ENCODE measurements around the gene TNFRSF8.

TNFRSF8 gene

DNA sequence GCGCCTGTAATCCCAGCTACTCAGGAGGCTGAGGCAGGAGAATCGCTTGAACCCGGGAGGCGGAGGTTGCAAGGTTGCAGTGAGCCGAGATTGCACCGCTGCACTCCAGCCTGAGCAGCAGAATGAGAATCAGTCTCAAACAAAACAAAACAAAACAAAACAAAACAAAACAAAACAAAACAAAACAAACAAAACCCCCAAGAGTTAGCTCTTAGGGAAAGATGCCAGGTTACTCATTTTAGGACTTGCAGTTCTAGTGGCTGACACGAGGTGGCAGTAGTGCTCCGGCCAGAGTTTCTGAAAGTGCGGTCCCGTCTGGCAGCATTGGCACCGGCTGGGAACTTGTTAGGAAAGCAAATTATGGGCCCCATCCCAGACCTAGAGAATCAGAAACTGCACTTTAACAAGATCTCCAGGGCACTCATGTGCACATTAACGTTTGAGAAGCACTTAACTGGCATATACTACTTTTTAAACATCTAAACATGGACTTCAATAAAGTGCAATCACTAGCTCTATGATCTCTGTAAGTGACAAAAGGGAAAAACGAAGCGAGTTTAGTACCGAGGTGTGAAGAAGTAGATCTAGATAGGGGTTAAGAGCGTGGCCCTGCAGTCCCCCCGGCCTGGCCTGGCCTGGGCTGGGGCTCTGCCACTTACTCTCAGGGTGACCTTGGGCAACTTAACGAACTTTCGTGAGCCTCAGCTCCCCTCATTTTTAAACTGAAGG lies 61.8 kb downstream of the TNFRSF8 start:
- DNase-seq = peak; percentile 81
- Mint-ChIP-seq H3K27me3 (peaks cover 2% of the 10 kb centered on the region), H3K4me1 (peaks cover 66% of the 10 kb centered on the region), H3K36me3 (ENCODE audit: low read depth) (no peaks in the 10 kb centered on the region), H3K9me3 (peaks cover 4% of the 10 kb centered on the region), H3K27ac (peak overlapping the region; percentile 68), H3K4me3 (no peak overlapping the region)
- ATAC-seq = no peak

DNA sequence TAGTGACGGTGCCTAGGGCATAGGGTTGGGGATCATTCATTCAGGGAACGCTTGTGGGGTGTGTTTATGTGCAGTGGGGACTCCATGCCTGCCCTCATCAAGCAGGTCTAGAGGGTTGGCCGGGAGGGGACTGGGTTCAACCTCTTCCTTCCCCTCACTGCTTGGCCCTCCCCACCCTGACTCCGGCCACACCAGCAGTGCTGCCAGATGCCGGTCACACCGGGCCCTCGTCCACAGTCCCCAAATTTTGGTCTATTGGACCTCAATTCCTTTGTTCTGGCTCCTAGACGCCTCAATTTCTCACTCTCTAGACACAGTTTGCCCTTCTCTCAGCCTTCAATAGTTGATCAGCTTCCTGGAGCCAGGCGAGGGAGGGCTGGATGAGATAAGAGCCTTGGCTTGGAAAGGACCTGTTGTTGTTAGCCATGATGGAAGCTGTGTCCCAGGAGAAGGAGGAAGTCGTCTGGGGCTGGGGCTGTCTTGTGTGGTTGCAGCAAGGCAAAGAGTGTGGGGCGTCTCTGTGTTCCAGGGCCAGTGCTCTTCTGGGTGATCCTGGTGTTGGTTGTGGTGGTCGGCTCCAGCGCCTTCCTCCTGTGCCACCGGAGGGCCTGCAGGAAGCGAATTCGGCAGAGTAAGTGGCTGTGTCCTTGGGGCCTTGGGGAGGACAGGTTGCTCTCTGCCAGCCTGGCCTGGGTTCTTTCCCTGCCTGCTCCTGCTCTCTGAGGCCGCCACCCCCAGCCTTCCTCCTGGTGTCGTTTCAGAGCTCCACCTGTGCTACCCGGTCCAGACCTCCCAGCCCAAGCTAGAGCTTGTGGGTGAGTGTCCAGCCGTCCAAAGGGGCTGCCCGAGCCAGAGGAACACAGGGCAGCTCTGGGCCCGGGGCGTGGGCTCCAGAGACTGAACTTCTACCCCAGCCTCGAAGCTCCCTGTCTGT lies 62.6 kb downstream of the TNFRSF8 start:
- Mint-ChIP-seq H3K27me3 (peaks cover 2% of the 10 kb centered on the region), H3K36me3 (ENCODE audit: low read depth) (no peaks in the 10 kb centered on the region), H3K4me3 (no peak overlapping the region), H3K27ac (peak overlapping the region; percentile 93), H3K4me1 (peaks cover 64% of the 10 kb centered on the region), H3K9me3 (no peaks in the 10 kb centered on the region)
- DNase-seq = no peak
- no peak for ATAC-seq

DNA sequence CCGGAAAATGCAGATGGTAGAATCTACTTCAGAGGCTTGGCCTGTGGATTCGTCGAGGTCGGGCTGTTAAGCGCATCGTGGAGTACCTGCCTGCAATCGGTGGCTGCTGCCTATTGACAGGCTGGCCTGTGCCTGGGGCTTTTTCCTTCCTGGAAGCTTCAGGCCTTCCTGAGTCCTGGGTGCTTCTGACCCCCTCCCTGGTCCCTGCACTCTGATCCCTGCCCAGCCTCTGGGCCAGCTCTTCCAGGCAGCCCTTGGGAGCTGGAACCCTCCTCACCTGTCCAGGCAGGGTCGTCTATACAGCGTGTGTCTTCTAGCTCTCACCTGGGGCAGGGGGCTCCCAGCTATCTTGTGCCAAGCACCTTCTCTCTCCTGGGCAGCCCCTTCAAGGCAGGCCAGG lies 63.7 kb downstream of the TNFRSF8 start:
- Mint-ChIP-seq H3K4me1 (peaks cover 53% of the 10 kb centered on the region), H3K9me3 (no peaks in the 10 kb centered on the region), H3K36me3 (ENCODE audit: low read depth) (no peaks in the 10 kb centered on the region), H3K27ac (peak overlapping the region; percentile 93), H3K27me3 (peaks cover 2% of the 10 kb centered on the region), H3K4me3 (no peak overlapping the region)
- DNase-seq = no peak
- no peak for ATAC-seq

DNA sequence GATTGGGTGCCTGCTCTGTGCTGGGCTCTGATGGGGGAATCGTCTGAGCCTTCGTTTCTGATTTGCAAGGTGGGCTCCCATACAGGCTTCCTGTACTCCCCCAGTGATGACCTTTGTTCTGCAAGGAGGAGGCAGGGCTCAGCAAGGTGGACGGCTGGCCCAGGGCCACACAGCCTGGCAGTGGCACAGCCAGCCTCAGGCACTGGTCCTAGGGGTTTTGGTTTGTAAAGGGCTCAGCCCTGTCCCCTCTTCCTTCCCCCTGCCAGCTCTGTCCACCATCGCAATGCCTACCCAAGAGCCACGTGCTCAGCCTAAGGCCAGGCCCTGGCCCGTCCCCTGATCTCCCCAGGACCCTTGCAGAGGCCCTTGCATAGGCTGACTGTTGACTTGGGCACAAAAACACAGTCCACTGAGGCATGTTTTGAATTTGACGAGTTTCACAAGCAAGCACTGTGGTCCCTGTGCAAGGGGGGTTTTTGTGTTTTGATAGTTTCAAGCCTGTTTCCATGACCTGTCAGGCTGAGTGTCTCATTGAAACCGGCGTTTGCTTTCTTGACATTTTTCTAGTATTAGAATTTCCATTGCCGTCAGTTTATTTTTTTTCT lies 64.2 kb downstream of the TNFRSF8 start:
- no peaks in the 10 kb centered on the region for H3K36me3 Mint-ChIP-seq (ENCODE audit: low read depth)
- H3K27me3 Mint-ChIP-seq = peaks cover 2% of the 10 kb centered on the region
- peak; percentile 52 for DNase-seq
- H3K4me3 Mint-ChIP-seq = peak overlapping the region; percentile 59
- peaks cover 57% of the 10 kb centered on the region for H3K4me1 Mint-ChIP-seq
- no peaks in the 10 kb centered on the region for H3K9me3 Mint-ChIP-seq
- peak overlapping the region; percentile 93 for H3K27ac Mint-ChIP-seq
- peak; percentile 90 for ATAC-seq

DNA sequence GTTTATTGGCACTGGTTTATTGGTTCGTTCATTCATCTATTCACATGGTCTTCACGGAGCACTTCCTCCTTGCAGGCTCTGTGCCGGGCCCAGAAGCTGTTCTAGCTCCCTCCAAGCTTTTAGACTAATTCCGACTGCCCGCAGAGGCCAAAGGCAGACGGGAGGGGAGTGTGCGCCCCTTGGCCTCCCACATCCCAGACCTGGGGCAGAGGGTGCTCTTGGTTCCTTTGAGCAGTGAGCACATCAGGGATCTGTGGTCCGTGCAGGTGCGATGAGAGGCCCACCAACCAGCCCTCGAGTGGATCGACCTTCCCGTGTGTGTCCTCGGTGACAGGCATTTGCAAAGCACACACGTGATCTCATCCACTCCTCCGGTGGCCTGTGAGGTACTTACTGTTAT lies 65.0 kb downstream of the TNFRSF8 start:
- Mint-ChIP-seq H3K4me1 (peaks cover 65% of the 10 kb centered on the region), H3K9me3 (no peaks in the 10 kb centered on the region), H3K27ac (peak overlapping the region; percentile 93), H3K27me3 (no peaks in the 10 kb centered on the region), H3K36me3 (ENCODE audit: low read depth) (no peaks in the 10 kb centered on the region), H3K4me3 (peak overlapping the region; percentile 59)
- no peak for ATAC-seq
- DNase-seq = no peak

DNA sequence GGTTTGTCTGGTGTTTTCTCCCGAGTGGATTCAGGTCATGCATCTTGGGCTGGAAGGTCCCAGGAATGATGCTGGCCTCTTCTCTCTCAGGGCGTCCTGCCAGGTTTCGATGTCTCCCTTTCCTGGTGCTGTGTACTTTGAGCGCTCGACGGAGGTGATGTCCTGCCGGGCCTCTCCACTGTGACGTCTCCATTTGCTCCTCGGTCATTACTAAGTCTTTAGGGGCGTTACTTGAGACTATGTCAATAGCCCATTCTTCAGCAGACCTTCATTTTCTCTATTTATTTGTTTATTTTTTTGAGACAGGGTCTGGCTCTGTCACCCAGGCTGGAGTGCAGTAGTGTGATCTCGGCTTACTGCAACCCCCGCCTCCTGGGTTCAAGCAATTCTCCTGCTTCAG lies 66.5 kb downstream of the TNFRSF8 start:
- Mint-ChIP-seq H3K27me3 (no peaks in the 10 kb centered on the region), H3K27ac (peak overlapping the region; percentile 10), H3K4me3 (no peak overlapping the region), H3K9me3 (no peaks in the 10 kb centered on the region), H3K4me1 (peaks cover 75% of the 10 kb centered on the region), H3K36me3 (ENCODE audit: low read depth) (no peaks in the 10 kb centered on the region)
- DNase-seq = no peak
- ATAC-seq = no peak

DNA sequence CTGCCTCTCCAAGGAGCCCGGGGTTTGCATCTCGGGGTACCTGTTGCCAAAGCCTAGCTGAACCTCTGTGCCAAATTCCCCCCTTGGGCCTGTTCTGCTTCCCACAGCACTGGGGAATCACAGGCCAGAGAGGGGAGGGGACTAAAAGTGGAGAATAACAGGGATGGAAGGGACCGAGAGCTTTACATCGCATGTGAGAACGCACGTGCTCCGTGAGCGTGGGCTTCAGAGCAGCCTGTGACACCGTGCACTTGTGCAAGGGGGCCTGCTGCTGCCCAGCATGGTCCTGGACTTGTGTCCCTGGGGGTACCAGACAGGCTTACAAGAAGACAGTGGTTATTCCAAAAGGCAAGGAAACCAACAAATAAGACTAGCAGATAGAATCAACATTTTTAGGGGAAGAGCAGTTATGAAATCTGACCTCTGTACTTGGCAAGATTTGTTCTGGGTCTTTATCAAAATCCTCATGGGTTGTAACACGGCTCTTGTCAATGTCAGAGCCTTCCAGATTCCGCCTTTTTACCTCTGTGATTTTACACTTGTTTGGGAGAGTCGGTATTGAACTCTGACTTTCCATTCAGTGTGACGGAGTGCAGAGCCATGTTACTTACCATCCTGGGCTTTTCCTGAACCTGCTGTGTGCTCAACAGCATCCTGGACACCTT lies 67.5 kb downstream of the TNFRSF8 start:
- Mint-ChIP-seq H3K27ac (no peak overlapping the region), H3K27me3 (no peaks in the 10 kb centered on the region), H3K4me3 (no peak overlapping the region), H3K9me3 (no peaks in the 10 kb centered on the region), H3K36me3 (ENCODE audit: low read depth) (no peaks in the 10 kb centered on the region), H3K4me1 (peaks cover 66% of the 10 kb centered on the region)
- no peak for DNase-seq
- ATAC-seq = no peak

DNA sequence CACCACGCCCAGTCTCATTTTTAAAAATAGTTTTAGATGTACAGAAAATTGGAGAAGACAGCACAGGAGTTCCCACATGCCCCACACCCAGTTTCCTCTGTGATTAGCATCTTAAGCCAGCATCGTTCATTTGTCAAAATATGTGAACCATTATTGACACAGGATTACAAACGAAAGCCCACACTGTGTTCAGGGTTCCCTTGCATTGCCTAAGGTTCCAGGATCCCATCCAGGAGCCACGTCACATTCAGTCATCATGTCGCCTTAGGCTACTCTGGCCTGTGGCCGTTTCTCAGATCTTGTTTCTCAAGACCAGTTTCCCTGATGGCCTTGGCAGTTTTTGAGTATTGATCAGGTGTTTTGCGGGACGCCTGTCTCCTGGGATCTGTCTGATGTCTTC lies 69.0 kb downstream of the TNFRSF8 start:
- DNase-seq (no peak), ATAC-seq (no peak)
- peak overlapping the region; percentile 82 for H3K27ac Mint-ChIP-seq
- H3K9me3 Mint-ChIP-seq = no peaks in the 10 kb centered on the region
- no peaks in the 10 kb centered on the region for H3K27me3 Mint-ChIP-seq
- H3K4me1 Mint-ChIP-seq = peaks cover 51% of the 10 kb centered on the region
- H3K36me3 Mint-ChIP-seq (ENCODE audit: low read depth) = no peaks in the 10 kb centered on the region
- H3K4me3 Mint-ChIP-seq = no peak overlapping the region

DNA sequence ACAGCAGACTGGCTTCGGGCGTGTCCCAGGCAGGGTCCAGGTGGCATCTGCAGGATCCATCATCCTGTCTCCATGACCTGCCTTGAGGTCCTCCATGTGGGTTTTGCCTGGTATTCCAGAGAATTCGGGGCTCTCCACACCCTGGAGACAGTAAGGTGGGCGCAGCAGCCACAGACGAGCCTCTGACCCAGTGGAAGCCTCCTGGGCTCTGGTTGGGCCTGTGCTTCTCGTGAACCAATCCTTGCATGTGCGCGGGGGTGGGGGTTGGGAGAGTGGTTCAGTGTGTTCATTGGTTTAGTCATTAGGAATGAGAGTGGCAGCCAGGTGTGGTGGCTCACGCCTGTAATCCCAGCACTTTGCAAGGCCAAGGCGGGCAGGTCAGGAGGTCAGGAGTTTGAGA lies 71.6 kb downstream of the TNFRSF8 start:
- no peak for DNase-seq
- Mint-ChIP-seq H3K4me1 (peaks cover 30% of the 10 kb centered on the region), H3K4me3 (no peak overlapping the region), H3K27me3 (no peaks in the 10 kb centered on the region), H3K36me3 (ENCODE audit: low read depth) (no peaks in the 10 kb centered on the region), H3K9me3 (no peaks in the 10 kb centered on the region), H3K27ac (no peak overlapping the region)
- no peak for ATAC-seq

DNA sequence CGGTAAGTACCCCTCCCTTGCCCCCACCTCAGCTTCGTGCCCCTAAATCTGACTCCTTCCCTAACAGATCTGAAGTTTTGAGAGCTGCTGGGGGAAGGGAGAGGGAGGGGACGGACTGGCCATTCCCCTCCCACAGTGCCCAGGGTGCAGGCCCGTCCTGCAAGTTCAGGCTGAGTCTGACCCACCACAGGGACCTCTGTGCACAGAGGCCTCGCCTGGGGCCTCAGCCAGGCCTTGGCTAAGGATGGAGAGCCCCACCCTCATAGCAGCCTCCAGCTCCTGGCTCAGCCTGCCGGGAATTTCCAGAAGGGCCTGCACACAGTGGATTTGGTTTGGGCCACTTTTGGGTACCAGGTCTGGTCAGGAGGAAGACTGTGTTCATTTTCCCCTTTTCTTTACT lies 72.5 kb downstream of the TNFRSF8 start:
- H3K27ac Mint-ChIP-seq = no peak overlapping the region
- DNase-seq (no peak), ATAC-seq (no peak)
- H3K4me1 Mint-ChIP-seq = peaks cover 28% of the 10 kb centered on the region
- H3K4me3 Mint-ChIP-seq = no peak overlapping the region
- no peaks in the 10 kb centered on the region for H3K27me3 Mint-ChIP-seq
- H3K36me3 Mint-ChIP-seq (ENCODE audit: low read depth) = no peaks in the 10 kb centered on the region
- no peaks in the 10 kb centered on the region for H3K9me3 Mint-ChIP-seq

DNA sequence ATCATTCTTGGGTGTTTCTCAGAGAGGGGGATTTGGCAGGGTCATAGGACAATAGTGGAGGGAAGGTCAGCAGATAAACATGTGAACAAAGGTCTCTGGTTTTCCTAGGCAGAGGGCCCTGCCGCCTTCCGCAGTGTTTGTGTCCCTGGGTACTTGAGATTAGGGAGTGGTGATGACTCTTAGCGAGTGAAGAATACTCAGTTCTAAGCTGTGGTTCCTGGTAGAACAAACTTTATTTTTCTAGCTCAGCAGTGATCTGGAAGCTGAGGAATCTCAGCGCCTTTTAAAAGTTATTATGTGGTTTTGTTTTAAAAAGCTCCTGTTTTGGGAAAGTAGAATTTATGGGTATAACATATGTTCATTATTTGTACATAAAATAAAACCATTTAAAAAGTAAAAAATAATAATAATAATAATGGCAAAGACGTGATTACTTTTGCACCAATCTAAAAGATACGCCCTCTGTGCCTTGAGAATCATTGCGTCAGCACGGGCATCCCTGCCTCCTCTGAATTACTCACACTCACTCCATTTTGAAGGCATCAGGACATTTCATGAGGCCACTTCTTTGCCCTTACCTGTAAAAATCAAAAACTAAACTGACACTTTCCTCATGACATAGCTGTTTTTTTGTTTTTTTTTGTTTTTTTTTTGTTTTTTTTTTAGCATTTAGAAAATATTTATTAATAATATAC lies 74.0 kb downstream of the TNFRSF8 start:
- no peak for ATAC-seq
- Mint-ChIP-seq H3K27me3 (no peaks in the 10 kb centered on the region), H3K27ac (no peak overlapping the region), H3K4me3 (no peak overlapping the region), H3K4me1 (peaks cover 24% of the 10 kb centered on the region), H3K9me3 (no peaks in the 10 kb centered on the region), H3K36me3 (ENCODE audit: low read depth) (no peaks in the 10 kb centered on the region)
- DNase-seq = no peak

DNA sequence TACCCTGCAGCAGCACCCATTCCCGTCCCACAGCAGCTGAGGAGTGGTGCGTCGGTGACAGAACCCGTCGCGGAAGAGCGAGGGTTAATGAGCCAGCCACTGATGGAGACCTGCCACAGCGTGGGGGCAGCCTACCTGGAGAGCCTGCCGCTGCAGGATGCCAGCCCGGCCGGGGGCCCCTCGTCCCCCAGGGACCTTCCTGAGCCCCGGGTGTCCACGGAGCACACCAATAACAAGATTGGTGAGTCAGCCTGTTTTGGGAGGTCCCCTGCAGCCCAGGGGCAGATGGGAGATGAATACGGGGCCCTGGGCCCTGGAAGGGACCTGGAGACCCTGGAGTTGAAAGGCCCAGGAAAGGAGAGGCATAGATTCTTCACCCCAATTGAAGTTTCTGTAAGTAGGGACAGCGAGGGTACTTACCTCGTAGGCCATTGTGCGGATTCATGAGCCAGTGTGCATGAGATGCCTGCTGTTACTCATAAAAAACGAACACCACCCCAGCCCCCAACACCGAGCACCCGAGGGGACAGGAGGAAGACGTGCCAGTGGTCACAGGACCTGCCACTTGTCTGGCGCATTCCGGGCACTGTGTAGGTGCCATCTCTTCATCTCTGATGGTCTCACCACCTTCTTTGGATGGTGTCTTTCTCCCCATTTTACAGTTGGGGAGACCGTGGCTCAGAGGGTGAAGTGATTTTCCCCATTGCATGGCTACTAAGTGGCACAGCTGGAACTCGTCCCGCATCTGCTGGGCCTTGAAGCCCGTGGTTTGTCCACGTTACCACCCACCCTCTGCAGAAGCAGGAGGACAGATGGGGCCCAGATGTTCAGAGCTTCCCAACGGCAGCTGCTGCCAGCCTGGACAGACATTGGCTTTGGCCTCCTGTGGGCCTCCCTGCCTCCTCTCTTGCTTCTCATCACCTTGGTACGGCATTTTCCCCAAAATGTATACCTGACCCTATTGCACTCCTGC lies 75.4 kb downstream of the TNFRSF8 start:
- Mint-ChIP-seq H3K4me1 (peaks cover 17% of the 10 kb centered on the region), H3K9me3 (no peaks in the 10 kb centered on the region), H3K27ac (no peak overlapping the region), H3K36me3 (ENCODE audit: low read depth) (no peaks in the 10 kb centered on the region), H3K27me3 (no peaks in the 10 kb centered on the region), H3K4me3 (no peak overlapping the region)
- DNase-seq (no peak), ATAC-seq (peak; percentile 50)

DNA sequence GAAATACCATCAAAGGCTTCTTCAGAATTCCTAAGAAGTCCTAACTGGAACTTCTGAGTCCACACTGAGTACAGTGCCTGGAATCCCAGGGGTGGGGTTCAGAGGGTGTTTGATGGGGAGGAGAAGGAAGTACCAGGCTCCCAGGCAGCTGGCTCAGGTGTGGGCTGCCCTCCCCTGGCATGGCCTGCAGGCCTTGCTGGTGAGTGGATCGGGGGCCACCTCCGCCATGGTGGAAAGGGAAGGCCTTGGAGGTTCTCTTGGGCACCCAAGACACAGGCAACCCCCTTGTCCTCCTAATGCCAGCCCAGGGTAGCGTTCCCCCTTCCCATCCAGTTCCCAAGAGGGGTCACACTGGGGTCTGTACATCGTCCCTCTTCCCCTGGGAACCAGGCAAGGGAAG lies 76.9 kb downstream of the TNFRSF8 start:
- Mint-ChIP-seq H3K27me3 (no peaks in the 10 kb centered on the region), H3K27ac (no peak overlapping the region), H3K4me3 (no peak overlapping the region), H3K4me1 (peaks cover 21% of the 10 kb centered on the region), H3K36me3 (ENCODE audit: low read depth) (no peaks in the 10 kb centered on the region), H3K9me3 (no peaks in the 10 kb centered on the region)
- DNase-seq (no peak), ATAC-seq (no peak)

Data from activated naive CD8-positive, alpha-beta T cell treated with anti-CD3 and anti-CD28 coated beads, Interleukin-2, amount 50 U/mL, for 24 hours (primary cell).